GM19193 (cell line): ENCODE data around the gene RHBDD1.

Experiments
- POLR2A ChIP-seq: IDR thresholded peaks from 4 replicates; pipeline ENCODE4 v1.6.1; 2011; ENCODE audit not compliant: insufficient read depth, insufficient read length; ENCODE audit errors: extremely low read depth

Gene RHBDD1

GRCh38 chr2:226829721-226830631, 5.9 kb upstream of the RHBDD1 start:
- TF ChIP-seq POLR2A = no peak

DNA sequence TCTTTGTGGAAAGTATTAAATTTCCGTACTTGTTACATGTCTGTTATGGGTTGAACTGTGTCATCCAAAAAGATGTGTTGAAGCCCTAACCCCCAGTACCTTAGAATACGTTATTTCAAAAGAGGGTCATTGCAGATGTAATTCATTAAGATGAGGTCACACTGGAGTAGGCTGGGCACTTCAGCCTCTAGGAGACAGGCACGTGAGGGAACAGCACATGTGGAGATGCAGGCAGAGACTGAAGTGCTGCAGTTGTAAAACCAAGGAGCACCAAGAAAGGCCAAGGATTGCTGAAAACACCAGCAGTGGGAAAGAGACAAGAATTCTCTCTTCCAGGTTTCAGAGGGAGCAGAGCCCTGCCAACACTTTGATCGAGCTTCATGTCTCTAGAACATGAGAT, 4.6 kb upstream of the RHBDD1 start:
- no peak for TF ChIP-seq POLR2A

DNA sequence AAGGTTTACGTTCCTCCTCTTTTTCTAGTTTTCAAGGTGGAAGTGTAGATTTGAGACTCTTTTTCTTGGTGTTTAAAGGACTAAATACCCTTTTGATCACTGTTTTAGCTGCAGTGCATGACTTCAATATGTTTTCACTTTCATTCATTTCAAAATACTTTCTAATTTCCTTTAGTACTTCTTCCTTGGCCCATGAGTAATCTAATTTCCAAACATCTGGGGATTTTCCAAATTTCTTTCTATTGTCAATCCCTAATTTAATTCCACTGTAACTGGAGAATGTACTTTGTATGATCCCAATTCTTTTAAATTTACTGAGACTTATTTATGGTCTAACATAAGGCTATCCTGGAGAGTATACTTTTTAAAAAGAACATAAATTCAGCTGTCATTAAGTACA, 3.8 kb upstream of the RHBDD1 start:
- no peak for TF ChIP-seq POLR2A

DNA sequence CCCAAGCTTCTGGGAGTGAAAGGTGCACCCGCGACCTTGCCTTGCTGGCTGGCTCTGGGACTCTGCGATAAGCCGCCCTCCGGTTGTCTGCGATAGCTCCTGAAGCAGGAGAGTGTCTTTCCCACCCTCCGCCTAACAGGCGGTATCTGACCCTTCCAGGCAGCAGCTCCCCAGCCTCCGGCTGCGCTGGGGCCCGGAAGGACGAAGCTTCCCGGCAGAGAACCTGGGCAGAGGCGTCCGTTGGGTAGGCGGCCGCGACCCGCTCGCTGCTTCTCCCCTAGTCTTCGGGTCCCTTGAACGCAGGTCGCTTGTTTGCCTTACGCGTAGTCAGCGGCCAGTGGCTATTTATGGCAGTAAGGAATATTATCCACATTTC, 446 bp upstream of the RHBDD1 start:
- TF ChIP-seq POLR2A = no peak

DNA sequence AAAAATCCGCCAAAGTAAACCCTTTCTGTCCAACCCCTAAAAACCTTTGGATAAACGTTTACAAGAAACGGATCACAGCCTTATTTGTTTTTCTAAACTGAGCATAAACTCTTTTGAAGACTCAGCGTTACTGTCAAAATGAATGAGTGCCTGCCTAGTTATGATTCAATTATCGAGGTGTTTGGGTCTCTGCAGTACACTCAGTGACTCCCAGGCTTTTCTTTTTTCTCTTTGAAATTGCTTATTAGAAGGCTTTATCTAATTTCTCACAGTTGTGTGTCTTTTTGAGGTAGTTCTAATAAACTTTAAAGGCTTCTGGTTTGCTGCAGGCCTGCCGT, 663 bp downstream of the RHBDD1 start:
- TF ChIP-seq POLR2A = no peak

GRCh38 chr2:226837334-226837733, 1.5 kb downstream of the RHBDD1 start:
- no peak for TF ChIP-seq POLR2A

- TF ChIP-seq POLR2A = no peak
Measured at GRCh38 chr2:226837787-226838603, 2.1 kb downstream of the RHBDD1 start.

GRCh38 chr2:226838722-226839121, 2.9 kb downstream of the RHBDD1 start:
- TF ChIP-seq POLR2A = no peak

DNA sequence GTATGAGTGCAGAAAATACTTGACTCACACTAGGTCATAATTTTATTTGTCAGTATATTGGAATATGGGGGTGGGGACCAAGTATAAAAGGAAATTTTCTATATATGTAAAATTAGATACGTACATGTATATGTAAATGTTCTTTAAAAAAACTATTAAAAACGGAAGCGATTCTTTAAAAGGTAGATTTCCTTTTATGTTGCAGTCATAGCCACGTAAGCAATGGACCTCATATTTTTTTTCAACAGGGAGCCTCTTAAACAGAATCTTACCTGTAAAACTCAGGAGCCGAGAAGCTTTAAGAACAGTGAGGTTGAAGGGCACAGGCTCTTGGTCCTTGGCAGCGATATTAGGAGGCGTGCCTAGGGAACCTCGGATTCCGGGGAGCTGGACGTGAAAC, 3.3 kb downstream of the RHBDD1 start:
- no peak for TF ChIP-seq POLR2A

DNA sequence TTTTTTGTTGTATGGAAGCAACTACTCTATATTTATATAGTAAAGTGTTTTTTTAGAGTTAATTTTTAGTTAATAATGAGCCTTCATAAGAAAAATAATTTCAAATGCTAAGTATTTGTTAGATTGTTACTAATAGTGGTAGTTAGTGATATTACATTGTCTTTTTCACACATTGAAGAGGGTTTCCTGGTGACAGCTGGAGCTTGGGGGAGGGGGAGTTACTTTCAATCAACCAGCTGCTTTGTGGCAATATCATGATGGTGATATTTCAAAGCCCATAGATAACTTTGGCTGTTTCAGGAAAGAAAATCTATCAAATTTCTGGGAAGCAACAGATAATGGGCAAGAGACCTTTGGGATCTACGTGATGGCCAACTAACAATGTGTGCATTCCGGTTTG, 4.1 kb downstream of the RHBDD1 start:
- no peak for TF ChIP-seq POLR2A

DNA sequence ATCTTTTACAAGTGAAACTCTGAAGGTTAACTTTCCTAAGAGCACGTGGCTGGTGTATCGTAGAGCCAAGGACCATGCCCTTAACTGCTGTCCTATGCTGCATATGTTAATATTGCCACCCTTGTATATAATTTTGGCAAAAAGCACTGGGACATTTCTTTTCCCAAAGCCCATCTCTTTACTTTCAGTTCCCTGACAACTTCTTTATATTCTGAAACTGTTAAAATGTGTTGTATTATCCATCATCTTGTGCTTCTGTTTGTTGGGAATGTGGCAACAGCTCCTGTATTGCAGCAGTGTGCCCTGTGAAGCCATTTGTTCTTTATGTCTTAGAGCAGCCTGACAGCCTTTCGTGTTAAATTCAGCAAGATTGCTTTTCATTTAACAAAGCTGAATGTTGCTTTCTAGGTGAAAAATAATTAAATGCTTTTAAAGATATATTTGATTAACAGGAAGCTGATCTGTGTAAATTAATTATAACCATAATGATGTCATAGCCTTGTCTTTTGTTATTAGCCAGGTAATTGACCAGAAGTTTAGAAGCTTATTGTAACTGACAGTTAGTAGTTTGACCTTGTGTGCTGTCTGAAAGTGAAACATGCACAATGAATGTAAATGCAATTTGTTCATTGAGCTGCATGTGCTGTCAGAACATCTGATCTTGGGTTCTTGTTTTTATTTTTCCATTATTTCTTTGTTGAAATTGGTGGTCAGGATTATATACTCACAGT, 9.7 kb downstream of the RHBDD1 start:
- TF ChIP-seq POLR2A = no peak

- no peak for TF ChIP-seq POLR2A
Measured at GRCh38 chr2:226847090-226847489, 11.2 kb downstream of the RHBDD1 start.

GRCh38 chr2:226847511-226847910, 11.7 kb downstream of the RHBDD1 start:
- TF ChIP-seq POLR2A = no peak

- TF ChIP-seq POLR2A = no peak
Measured at GRCh38 chr2:226849349-226849748, 13.5 kb downstream of the RHBDD1 start.

GRCh38 chr2:226850024-226850423, 14.2 kb downstream of the RHBDD1 start:
- no peak for TF ChIP-seq POLR2A
